Measurements from ENCODE around the gene SPAAR.
"Not testable (repeated sequence)": the region's sequence is repeated elsewhere in the genome, so short reads cannot be mapped to it uniquely, and the experiment has no call there.

GRCh38 chr9:35934069-35934468, 24.8 kb downstream of the SPAAR start:
- not testable (repeated sequence) for TF ChIP-seq ZFP30 (CRISPR knock-in tag; IDR thresholded peaks at IDR 0.05); ZNF565 (CRISPR knock-in tag; conservative IDR thresholded peaks at IDR 0.05; ENCODE audit: low read depth); POU6F1 (CRISPR knock-in tag; IDR thresholded peaks at IDR 0.05; ENCODE audit: borderline replicate concordance, low read depth); ARNTL (CRISPR knock-in tag; IDR thresholded peaks at IDR 0.05; ENCODE audit: borderline replicate concordance, low read depth)
- TF ChIP-seq, protein P1, sequence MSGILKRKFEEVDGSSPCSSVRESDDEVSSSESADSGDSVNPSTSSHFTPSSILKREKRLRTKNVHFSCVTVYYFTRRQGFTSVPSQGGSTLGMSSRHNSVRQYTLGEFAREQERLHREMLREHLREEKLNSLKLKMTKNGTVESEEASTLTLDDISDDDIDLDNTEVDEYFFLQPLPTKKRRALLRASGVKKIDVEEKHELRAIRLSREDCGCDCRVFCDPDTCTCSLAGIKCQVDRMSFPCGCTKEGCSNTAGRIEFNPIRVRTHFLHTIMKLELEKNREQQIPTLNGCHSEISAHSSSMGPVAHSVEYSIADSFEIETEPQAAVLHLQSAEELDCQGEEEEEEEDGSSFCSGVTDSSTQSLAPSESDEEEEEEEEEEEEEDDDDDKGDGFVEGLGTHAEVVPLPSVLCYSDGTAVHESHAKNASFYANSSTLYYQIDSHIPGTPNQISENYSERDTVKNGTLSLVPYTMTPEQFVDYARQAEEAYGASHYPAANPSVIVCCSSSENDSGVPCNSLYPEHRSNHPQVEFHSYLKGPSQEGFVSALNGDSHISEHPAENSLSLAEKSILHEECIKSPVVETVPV (CRISPR knock-in tag; IDR thresholded peaks at IDR 0.05) = not testable (repeated sequence)
- TF ChIP-seq, protein P2, sequence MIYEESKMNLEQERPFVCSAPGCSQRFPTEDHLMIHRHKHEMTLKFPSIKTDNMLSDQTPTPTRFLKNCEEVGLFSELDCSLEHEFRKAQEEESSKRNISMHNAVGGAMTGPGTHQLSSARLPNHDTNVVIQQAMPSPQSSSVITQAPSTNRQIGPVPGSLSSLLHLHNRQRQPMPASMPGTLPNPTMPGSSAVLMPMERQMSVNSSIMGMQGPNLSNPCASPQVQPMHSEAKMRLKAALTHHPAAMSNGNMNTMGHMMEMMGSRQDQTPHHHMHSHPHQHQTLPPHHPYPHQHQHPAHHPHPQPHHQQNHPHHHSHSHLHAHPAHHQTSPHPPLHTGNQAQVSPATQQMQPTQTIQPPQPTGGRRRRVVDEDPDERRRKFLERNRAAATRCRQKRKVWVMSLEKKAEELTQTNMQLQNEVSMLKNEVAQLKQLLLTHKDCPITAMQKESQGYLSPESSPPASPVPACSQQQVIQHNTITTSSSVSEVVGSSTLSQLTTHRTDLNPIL (CRISPR knock-in tag; IDR thresholded peaks at IDR 0.05; ENCODE audit: low read depth) = not testable (repeated sequence)
- TF ChIP-seq, protein P3, sequence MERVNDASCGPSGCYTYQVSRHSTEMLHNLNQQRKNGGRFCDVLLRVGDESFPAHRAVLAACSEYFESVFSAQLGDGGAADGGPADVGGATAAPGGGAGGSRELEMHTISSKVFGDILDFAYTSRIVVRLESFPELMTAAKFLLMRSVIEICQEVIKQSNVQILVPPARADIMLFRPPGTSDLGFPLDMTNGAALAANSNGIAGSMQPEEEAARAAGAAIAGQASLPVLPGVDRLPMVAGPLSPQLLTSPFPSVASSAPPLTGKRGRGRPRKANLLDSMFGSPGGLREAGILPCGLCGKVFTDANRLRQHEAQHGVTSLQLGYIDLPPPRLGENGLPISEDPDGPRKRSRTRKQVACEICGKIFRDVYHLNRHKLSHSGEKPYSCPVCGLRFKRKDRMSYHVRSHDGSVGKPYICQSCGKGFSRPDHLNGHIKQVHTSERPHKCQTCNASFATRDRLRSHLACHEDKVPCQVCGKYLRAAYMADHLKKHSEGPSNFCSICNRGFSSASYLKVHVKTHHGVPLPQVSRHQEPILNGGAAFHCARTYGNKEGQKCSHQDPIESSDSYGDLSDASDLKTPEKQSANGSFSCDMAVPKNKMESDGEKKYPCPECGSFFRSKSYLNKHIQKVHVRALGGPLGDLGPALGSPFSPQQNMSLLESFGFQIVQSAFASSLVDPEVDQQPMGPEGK (CRISPR knock-in tag; IDR thresholded peaks at IDR 0.05; ENCODE audit: borderline replicate concordance) = not testable (repeated sequence)
